A673 (cell line): Measurements from ENCODE around the gene ARHGAP22.

ENCODE experiments used
- CTCF ChIP-seq: fragments of 300-800, 200-600 bp; sonication (generic); conservative IDR thresholded peaks from 2 replicates; pipeline ENCODE4 v1.5.1; 2017; ENCODE audit warnings: low read depth, mild to moderate bottlenecking, antibody characterized with exemption, low read length, moderate library complexity, mixed read lengths
- EZH2 ChIP-seq: fragments of 200-600 bp; sonication (generic); IDR thresholded peaks from 2 replicates; pipeline ENCODE4 v1.6.1; 2017; ENCODE audit warnings: borderline replicate concordance, low read depth, mild to moderate bottlenecking, mixed read lengths, antibody characterized with exemption, low read length; ENCODE audit not compliant: poor library complexity, severe bottlenecking

- TF ChIP-seq CTCF (no peak), EZH2 (no peak)
Measured at GRCh38 chr10:48447356-48448215, 157.3 kb downstream of the ARHGAP22 start.
